Measurements from ENCODE around the gene SLC1A2. TPM values are rescaled to one million over a fixed set of nuclear protein-coding genes. Genes with fewer than 3 reads are reported as not detected.

Gene SLC1A2
- total and polyA plus RNA-seq, 2 experiments from 2014 or later, result 0.70 to 2.8 TPM

- Histone ChIP-seq H2AFZ (no peak overlapping the region), H3K4me2 (no peak overlapping the region), H3F3A (replicated peaks; ENCODE audit: low read depth) (no peaks in the 10 kb centered on the region), H3K27ac (ENCODE audit: low read depth) (no peak overlapping the region), H3K4me3 (no peak overlapping the region), H3K36me3 (ENCODE audit: insufficient read depth) (no peaks in the 10 kb centered on the region), H3K79me2 (replicated peaks; ENCODE audit: insufficient read depth) (no peaks in the 10 kb centered on the region), H4K20me1 (replicated peaks; ENCODE audit: insufficient read depth) (no peaks in the 10 kb centered on the region), H3K27me3 (ENCODE audit: insufficient read depth) (no peaks in the 10 kb centered on the region), H3K4me1 (ENCODE audit: insufficient read depth) (peaks cover 23% of the 10 kb centered on the region), H3K9me2 (ENCODE audit: insufficient read depth) (peaks cover 23% of the 10 kb centered on the region)
- TF ChIP-seq NANOG (IDR thresholded peaks at IDR 0.05; ENCODE audit: borderline replicate concordance), result no peak
- TF ChIP-seq EZH2 (IDR thresholded peaks at IDR 0.05; ENCODE audit: low read depth, unreplicated experiment), result no peak
- TF ChIP-seq ZNF114 (CRISPR knock-in tag; IDR thresholded peaks at IDR 0.05), result no peak
- TF ChIP-seq, protein P1, sequence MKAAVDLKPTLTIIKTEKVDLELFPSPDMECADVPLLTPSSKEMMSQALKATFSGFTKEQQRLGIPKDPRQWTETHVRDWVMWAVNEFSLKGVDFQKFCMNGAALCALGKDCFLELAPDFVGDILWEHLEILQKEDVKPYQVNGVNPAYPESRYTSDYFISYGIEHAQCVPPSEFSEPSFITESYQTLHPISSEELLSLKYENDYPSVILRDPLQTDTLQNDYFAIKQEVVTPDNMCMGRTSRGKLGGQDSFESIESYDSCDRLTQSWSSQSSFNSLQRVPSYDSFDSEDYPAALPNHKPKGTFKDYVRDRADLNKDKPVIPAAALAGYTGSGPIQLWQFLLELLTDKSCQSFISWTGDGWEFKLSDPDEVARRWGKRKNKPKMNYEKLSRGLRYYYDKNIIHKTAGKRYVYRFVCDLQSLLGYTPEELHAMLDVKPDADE (IDR thresholded peaks at IDR 0.05), result no peak
- TF ChIP-seq CTCF (conservative IDR thresholded peaks at IDR 0.05; ENCODE audit: low read depth in 2 of 2), result no peak
- TF ChIP-seq, protein P2, sequence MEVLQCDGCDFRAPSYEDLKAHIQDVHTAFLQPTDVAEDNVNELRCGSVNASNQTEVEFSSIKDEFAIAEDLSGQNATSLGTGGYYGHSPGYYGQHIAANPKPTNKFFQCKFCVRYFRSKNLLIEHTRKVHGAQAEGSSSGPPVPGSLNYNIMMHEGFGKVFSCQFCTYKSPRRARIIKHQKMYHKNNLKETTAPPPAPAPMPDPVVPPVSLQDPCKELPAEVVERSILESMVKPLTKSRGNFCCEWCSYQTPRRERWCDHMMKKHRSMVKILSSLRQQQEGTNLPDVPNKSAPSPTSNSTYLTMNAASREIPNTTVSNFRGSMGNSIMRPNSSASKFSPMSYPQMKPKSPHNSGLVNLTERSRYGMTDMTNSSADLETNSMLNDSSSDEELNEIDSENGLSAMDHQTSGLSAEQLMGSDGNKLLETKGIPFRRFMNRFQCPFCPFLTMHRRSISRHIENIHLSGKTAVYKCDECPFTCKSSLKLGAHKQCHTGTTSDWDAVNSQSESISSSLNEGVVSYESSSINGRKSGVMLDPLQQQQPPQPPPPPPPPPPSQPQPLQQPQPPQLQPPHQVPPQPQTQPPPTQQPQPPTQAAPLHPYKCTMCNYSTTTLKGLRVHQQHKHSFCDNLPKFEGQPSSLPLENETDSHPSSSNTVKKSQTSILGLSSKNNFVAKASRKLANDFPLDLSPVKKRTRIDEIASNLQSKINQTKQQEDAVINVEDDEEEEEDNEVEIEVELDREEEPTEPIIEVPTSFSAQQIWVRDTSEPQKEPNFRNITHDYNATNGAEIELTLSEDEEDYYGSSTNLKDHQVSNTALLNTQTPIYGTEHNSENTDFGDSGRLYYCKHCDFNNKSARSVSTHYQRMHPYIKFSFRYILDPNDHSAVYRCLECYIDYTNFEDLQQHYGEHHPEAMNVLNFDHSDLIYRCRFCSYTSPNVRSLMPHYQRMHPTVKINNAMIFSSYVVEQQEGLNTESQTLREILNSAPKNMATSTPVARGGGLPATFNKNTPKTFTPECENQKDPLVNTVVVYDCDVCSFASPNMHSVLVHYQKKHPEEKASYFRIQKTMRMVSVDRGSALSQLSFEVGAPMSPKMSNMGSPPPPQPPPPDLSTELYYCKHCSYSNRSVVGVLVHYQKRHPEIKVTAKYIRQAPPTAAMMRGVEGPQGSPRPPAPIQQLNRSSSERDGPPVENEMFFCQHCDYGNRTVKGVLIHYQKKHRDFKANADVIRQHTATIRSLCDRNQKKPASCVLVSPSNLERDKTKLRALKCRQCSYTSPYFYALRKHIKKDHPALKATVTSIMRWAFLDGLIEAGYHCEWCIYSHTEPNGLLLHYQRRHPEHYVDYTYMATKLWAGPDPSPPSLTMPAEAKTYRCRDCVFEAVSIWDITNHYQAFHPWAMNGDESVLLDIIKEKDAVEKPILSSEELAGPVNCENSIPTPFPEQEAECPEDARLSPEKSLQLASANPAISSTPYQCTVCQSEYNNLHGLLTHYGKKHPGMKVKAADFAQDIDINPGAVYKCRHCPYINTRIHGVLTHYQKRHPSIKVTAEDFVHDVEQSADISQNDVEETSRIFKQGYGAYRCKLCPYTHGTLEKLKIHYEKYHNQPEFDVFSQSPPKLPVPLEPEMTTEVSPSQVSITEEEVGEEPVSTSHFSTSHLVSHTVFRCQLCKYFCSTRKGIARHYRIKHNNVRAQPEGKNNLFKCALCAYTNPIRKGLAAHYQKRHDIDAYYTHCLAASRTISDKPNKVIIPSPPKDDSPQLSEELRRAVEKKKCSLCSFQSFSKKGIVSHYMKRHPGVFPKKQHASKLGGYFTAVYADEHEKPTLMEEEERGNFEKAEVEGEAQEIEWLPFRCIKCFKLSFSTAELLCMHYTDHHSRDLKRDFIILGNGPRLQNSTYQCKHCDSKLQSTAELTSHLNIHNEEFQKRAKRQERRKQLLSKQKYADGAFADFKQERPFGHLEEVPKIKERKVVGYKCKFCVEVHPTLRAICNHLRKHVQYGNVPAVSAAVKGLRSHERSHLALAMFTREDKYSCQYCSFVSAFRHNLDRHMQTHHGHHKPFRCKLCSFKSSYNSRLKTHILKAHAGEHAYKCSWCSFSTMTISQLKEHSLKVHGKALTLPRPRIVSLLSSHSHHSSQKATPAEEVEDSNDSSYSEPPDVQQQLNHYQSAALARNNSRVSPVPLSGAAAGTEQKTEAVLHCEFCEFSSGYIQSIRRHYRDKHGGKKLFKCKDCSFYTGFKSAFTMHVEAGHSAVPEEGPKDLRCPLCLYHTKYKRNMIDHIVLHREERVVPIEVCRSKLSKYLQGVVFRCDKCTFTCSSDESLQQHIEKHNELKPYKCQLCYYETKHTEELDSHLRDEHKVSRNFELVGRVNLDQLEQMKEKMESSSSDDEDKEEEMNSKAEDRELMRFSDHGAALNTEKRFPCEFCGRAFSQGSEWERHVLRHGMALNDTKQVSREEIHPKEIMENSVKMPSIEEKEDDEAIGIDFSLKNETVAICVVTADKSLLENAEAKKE (CRISPR knock-in tag; IDR thresholded peaks at IDR 0.05), result no peak
- no peak for TF ChIP-seq POLR2AphosphoS5 (IDR thresholded peaks at IDR 0.05; ENCODE audit: low read depth)
- TF ChIP-seq STAT1 (IDR thresholded peaks at IDR 0.05; ENCODE audit: unreplicated experiment), result no peak
- TF ChIP-seq ZNF331 (CRISPR knock-in tag; IDR thresholded peaks at IDR 0.05; ENCODE audit: low read depth), result no peak
- no peak for TF ChIP-seq CREB1 (CRISPR knock-in tag; IDR thresholded peaks at IDR 0.05; ENCODE audit: low read depth)
- Mint-ChIP-seq H3K4me1 (peaks cover 21% of the 10 kb centered on the region), H3K27ac (no peak overlapping the region), H3K27me3 (ENCODE audit: insufficient read depth, low read depth, poor library complexity) (no peaks in the 10 kb centered on the region), H3K9me3 (peaks cover 4% of the 10 kb centered on the region; the same call in 2 of the 3 replicates), H3K36me3 (ENCODE audit: low read depth) (no peaks in the 10 kb centered on the region), H3K4me3 (no peak overlapping the region)
- ATAC-seq (no peak), DNase-seq (ENCODE audit: low spot score) (no peak)
These were observed 212.7 kb downstream of the SLC1A2 start for GRCh38 chr11:35206616-35207015.

Data from GM23338 (cell line).